HG03571 (cell line): ENCODE measurements around the gene GJB4.
"Not testable (repeated sequence)": the region's sequence is repeated elsewhere in the genome, so short reads cannot be mapped to it uniquely, and the experiment has no call there.

Experiments
- ATAC-seq: cut with Tn5 transposase; IDR thresholded peaks from one replicate; pipeline ENCODE4 v1.9.1; 2021; ENCODE audit not compliant: unreplicated experiment

The GJB4 gene

DNA sequence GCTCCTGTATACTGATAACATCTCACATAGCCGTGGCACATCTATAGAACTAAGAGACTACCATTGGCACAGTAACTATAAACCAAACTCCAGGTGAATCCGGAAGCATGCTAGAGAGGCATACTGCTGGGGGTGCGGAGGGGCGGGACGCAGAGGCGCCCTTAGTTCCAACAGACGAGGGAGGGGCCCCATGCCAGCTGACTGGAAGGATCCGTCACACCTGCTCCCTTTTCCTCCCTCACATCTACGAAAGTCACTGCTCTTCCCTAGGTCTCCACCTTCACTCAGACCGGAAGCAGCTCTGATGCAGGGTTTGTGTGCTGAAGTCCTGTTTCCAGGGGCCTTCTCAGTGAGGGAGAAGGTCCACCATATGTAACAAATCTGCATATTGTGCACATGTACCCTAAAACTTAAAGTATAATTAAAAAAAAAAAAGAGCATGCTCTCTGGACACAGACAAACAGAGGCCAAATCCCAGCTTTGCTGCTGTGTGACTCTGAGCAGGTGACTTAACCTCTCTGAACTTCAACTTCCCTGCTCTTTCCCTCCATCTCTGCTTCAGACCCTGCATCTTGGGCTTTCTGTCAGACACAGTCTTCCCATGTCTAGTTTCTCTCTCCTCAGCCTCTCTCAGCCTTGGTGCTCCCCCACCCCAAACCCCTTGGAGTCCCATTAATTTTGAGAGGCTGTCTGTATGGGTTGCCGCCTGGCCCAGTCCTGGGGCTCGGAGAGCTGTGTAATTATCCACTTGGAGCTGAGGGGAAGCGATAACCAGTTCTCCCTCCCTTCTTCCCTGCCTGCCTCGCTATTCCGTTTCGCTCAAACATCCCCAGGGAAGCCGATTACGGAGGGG lies 12.5 kb upstream of the GJB4 start:
- ATAC-seq: no peak

DNA sequence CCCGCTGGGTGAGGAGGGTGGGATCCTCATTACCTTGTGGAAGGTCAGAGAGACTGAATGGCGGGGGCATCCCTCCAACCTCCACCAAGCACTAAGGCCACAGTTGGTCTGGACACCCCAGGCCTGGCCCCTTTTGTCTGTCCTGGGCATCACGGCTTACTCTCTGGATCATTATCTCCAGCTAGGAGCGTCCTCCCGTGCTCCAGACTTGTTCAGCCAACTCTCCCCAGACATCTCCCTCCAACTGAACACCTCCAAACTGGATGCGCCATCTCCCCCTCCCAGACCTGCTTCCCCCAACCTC lies 11.9 kb upstream of the GJB4 start:
- ATAC-seq: no peak

DNA sequence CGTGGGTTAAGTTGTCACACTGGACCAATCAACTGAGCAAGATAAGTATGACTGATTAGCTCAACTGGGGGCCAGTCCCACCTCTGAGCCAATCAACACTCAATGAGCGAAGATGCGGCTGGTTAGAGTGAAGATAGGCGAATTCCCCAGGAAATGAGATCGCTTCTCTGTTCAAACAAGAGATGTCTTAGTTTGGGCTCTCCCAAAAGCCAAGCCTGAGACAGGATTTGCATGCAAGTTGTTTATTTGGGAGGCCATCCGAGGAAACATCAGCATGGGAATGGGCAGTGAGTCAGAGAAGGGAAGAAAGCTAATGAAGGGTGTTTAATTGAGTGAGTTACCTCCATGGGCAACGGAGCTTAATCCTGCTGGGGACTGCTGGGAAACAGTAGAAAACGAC lies 9.5 kb upstream of the GJB4 start:
- ATAC-seq: no peak

DNA sequence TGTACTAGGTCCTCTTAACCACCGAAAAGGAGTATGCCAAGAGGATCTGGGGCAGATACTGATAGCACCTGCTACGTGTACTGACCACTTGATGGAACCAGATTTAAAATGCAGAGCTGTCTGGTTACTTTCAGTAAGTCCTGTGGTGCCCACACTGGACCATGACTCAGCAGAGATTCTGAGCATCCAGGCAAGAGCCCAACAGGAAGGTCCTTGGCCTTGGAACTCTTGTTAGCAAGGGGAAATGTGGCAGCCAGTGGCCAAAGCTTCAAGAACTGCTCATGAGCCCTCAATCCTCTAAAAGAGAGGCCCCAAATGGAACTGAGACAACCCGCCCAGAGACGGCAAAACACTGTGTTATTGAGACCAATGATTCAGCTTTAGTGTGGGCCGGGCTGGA lies 8.9 kb upstream of the GJB4 start:
- ATAC-seq: no peak

DNA sequence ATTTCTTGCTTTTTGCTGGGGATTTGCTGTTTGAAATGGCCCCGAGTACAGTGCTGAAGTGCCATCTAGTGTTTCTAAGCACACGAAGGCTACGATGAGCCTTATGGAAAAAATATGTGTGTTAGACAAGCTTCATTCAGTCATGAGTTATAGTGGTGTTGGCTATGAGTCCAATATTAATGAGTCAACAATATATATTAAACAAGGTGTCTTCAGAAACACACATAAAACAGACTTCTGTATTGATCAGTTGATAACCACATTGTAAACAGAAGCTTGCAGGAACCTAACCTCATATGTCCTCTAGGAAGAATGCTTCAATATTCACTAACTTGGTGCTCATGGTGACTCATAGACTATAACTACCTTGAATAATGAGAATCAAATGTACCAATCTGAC lies 6.4 kb upstream of the GJB4 start:
- no peak for ATAC-seq

DNA sequence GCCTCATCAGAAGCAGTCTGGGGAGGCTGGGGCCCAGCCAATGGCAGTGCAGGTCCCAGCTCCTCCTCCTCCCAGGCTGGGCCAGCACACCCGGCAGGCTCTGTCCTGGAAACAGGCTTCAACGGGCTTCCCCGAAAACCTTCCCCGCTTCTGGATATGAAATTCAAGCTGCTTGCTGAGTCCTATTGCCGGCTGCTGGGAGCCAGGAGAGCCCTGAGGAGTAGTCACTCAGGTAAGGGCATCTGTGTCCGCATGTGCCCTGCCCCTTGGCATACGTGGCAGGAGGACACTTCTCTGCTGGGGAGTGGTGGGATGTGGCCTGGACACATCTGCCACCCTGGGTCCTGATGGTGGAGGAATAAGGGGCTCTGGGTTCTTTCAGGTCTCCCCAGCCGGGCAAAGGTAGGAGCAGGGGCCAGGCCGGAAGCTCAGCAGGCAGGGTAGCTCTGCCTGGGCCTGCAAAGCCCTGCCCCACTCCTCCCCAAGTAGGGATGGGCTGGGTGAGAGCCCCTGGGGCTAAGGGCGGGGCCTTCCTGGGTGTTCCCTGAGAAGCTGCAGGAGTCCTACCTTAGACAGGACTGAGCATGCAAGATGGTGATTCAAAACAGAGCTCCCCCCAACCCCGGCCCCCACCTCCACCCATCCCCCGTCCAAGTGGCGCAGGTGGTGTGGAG lies 4.4 kb upstream of the GJB4 start, which contains the start of gene GJB5:
Gene GJB5, plus strand, starts transcription at position 84 of the 674 bp plus-strand sequence. CDS start 2,284 bp downstream, outside the sequence.
- no peak for ATAC-seq

DNA sequence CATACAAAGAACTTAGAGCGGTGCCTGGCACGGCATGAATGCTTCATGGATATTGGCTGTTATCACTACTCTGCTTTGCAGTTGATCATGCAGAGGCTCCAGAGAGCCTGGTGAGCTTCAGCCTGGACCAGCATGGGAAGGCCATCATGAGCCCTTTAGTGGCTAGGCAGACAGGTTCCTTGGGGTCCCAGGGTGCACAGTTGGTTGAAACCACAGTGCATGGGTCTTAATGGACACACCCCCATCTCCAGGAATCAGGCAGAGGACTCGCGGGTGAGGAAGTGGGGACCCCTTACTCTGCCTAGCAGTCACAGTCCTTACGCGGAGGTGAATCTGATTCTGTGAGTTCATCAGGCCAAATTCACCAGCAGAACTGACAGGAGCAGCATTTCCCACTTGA lies 3.6 kb upstream of the GJB4 start:
- no peak for ATAC-seq

DNA sequence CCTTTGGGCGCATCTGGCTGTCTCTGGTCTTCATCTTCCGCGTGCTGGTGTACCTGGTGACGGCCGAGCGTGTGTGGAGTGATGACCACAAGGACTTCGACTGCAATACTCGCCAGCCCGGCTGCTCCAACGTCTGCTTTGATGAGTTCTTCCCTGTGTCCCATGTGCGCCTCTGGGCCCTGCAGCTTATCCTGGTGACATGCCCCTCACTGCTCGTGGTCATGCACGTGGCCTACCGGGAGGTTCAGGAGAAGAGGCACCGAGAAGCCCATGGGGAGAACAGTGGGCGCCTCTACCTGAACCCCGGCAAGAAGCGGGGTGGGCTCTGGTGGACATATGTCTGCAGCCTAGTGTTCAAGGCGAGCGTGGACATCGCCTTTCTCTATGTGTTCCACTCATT lies 2.2 kb upstream of the GJB4 start:
- ATAC-seq: no peak

DNA sequence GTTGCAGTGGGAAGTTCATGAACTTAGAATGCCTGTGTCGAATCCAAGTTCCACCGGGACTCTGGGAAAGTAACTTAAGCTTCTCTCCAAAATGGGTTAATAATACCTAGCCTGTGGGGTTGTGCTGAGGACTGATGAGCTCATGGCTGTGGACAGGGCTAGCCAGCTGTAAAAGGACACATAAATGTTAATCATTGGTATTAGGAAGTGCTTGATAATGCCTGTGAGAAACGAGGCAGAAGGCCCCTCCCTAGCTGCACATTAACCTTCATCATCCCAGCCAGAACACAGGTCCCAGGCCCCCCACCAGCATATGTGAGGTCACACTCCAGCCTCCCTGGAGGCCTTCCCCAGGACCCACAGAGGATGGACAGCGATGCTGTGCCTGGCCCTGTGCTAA lies 789 bp upstream of the GJB4 start:
- no peak for ATAC-seq

DNA sequence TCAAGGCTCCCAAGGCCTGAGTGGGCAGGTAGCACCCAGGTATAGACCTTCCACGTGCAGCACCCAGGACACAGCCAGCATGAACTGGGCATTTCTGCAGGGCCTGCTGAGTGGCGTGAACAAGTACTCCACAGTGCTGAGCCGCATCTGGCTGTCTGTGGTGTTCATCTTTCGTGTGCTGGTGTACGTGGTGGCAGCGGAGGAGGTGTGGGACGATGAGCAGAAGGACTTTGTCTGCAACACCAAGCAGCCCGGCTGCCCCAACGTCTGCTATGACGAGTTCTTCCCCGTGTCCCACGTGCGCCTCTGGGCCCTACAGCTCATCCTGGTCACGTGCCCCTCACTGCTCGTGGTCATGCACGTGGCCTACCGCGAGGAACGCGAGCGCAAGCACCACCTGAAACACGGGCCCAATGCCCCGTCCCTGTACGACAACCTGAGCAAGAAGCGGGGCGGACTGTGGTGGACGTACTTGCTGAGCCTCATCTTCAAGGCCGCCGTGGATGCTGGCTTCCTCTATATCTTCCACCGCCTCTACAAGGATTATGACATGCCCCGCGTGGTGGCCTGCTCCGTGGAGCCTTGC lies 1.7 kb downstream of the GJB4 start:
- no peak for ATAC-seq

DNA sequence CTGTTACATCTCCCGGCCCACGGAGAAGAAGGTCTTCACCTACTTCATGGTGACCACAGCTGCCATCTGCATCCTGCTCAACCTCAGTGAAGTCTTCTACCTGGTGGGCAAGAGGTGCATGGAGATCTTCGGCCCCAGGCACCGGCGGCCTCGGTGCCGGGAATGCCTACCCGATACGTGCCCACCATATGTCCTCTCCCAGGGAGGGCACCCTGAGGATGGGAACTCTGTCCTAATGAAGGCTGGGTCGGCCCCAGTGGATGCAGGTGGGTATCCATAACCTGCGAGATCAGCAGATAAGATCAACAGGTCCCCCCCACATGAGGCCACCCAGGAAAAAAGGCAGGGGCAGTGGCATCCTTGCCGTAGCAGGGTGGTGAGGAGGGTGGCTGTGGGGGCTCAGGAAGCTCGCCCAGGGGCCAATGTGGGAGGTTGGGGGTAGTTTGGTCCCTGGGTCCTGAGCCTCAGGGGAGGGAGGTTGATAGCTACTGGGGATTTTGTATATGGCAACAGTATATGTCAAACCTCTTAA lies 2.3 kb downstream of the GJB4 start:
- ATAC-seq: no peak

DNA sequence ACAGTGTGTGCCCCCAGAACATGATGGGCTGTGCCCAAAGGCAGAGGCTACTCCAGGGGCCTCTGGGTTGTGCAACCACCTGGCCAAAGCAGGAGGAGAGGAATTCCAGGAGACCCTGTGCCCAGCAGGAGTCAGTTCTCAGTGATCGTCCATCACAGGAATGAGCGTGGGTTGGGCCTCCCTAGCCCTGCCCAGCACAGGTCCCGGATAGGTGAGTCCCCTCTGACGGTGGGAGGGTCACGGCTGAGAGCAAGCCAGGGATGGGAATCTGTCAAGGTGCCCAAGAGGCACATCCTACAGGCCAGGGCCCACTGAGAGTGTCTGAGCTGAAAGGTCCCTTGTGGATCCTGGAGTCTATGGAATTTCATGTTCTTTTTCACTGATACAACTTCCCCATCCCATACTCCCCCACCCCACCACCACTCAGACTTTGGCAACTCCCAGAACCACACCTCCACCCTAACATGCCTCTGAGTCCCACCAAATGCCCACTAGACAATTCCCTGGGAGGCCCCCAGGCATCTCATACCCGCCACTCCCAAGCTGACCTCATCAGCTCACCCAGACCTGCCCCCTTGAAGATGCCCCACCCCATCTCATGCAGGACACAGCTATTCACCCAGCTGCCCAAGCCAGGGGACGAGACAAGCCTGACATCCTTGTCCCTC lies 3.1 kb downstream of the GJB4 start:
- ATAC-seq: no peak

DNA sequence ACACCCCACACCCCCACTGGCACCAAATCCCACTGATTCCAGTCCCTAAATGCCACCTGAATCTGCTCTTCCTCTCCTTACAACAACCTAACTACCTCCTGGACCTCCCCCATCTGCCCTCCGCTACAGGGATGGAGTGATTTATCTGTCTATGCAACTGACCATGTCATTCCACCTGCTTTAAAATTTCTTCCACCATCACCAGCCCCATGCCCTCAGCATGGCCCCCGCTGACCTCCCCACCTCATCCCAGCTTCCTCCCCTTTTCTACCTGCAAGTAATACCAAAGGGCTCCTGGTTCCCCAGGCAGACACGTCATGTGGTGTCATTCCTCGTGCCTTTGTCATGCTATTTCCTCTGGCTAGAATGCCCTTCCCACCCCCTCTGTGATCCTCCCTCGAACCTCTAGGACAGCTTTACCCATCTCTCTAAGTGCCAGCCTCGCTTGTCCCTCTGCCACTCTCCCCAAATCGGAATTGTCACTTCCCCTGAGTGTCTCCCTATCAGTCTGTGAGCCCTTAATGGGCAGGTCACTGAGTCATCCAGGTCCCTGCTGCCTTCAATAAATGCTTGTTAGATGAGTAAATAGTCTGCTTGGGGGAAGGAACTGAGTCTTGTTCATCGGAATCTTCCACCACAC lies 3.7 kb downstream of the GJB4 start:
- ATAC-seq: no peak

DNA sequence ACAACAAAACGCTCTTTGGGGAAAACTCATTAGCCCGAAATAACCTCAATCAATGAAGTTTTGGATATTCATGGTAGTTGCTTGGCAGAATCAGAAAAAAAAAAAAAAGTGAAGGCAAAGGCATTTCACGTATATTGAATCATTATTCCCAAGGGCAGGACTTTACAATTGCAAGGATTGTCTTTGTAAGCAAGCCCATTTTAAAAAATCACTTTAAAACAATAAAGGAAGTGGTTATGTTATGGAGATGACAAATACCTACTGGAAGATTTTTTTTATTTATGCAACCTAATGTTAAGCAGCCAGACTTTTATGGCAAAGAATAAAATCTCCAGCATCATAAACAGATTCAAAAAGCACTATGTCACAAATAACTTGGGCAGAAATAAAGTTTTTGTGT lies 9.3 kb downstream of the GJB4 start:
- no peak for ATAC-seq

DNA sequence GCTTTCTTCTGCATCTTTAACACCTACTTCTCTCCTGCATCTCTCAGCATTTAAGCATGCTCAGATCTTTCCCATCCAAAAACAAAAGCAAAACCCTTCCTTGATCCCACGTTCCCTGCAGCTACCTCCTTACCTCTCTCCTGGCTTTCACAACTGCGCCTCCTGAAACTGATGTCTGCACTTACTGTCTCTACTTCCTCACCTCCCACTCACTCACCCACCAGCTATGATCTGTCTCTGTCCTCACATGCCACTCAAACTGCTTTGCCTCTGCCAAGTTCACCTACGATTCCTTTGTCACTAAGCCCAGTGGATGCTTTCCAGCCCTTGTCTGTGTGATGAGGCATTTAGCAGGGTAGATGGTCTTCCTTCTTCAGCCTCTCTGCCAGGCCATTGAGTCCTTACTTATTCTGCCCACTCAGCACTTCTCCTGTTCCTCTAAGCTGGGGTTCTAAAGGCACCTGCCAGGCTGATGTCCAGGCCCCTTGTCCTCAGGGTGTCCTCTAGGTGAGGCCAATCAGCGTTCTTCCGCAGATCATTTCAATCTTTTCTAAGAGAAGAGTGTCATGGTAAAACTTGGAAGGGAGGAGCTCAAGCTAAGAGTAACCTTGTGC lies 11.5 kb downstream of the GJB4 start:
- no peak for ATAC-seq

DNA sequence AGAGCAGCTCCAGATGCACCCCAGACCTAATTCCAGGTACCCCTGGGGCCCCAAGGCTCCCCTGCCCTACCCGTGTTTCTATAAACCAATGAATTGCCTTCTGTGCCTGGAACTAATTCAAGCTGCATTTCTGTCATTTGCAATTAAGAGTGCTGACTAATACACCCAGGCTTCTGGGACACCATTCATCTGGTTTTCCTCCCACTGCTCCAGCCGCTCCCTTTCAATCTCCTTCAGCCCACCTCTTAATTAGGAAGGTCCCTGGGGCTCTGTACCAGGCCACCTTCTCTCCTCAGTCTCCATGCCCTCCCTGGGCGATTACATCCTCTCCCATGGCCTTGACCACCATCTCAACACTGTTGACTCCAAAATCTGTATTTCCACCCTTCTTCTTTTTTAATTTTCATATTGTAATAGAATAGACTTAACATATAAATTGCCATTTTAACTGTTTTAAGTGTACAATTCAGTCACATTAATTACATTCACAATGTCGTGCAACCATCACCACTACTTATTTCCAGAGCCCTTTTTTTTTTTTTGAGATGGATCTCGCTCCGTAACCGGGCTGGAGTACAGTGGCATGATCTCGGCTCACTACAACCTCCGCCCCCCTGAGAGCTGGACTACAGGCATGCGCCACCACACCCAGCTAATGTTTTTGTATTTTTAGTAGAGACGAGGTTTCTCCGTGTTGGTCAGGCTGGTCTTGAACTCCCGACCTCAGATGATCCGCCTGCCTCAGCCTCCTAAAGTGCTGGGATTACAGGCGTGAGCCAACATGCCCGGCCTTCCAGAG lies 12.2 kb downstream of the GJB4 start:
- ATAC-seq: no peak

DNA sequence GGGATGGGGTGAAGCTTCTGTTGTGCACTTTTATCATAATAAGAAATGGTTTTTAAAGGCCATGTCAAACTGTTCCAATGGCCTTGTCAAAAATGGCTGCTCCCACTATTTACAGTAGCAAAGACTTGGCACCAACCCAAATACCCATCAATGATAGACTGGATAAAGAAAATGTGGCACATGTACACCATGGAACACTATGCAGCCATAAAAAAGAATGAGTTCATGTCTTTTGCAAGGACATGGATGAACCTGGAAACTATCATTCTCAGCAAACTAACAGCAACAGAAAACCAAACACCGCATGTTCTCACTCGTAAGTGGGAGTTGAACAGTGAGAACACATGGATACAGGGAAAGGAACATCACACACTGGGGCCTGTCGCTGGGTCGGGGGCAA lies 13.6 kb downstream of the GJB4 start:
- not testable (repeated sequence) for ATAC-seq

DNA sequence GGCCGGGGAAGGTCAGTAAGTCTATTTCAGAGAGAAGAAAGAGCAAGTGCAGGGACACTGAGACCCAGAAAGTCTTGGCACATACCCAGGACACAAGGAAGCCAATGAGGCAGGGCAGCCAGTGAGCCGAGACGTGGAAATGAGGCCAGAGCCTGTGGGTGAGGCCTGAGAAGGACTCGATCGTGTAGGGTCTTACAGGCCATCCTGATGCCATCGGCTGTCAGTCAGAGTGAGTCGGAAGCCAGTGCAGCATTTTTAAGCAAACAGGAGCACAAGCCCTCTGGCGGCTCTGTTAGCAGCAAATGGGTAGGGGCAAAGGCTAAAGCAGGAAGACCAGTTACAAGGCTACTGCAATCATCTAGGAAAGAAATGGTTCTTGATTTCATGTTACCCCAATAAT lies 15.4 kb downstream of the GJB4 start:
- no peak for ATAC-seq

DNA sequence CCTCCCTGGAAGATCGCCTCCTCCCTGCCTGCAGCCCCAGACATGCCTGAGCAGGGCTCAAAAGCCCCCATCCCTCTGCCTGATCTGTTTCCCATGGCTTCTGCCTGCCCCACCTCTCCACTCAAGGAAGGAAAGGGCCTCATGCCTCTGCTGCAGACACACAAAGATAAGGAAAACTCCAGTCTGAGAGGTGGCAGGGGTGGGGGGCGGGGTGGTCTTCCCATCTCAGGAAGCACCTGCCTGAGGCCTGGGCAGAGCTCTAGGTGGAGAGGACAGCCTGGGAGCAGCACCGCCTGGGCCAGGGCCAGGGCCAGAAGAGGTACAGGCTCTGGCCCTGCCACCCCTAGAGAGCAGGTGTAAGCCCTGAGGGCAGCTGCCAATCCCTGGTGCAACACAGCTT lies 17.4 kb downstream of the GJB4 start:
- ATAC-seq: no peak
